GM12878 (cell line): Measurements from ENCODE around the gene NCKAP5.

Experiments
- JUNB ChIP-seq: IDR thresholded peaks from 2 replicates; pipeline ENCODE4 v1.6.1; 2016; ENCODE audit warnings: antibody characterized with exemption, mild to moderate bottlenecking
- KAT2A ChIP-seq: conservative IDR thresholded peaks from 2 replicates; pipeline ENCODE4 v1.6.1; 2011; ENCODE audit warnings: low read depth, low read length; ENCODE audit not compliant: control insufficient read depth
- SIN3A ChIP-seq: IDR thresholded peaks from 2 replicates; pipeline ENCODE4 v1.6.1; 2012; ENCODE audit warnings: low read depth, low read length, improper control_type of control experiment
- SIX5 ChIP-seq: IDR thresholded peaks from 2 replicates; pipeline ENCODE4 v1.6.1; 2011; ENCODE audit warnings: mild to moderate bottlenecking, low read depth, low read length, moderate library complexity; ENCODE audit not compliant: severe bottlenecking
- TF ChIP-seq, protein P1 (sequence below), 3 experiments: IDR thresholded peaks in 2 of 3; conservative IDR thresholded peaks in 1 of 3; 2 replicates each; pipeline ENCODE4 v1.5.1; 2011; ENCODE audit warnings: low read depth in 3 of 3, low read length in 3 of 3, mild to moderate bottlenecking in 3 of 3, control low read depth in 2 of 3, moderate library complexity in 2 of 3, inconsistent platforms in 1 of 3, mixed read lengths in 1 of 3; ENCODE audit not compliant: control insufficient read depth in 2 of 3, insufficient read depth in 1 of 3; ENCODE audit errors: extremely low read depth in 1 of 3

DNA sequence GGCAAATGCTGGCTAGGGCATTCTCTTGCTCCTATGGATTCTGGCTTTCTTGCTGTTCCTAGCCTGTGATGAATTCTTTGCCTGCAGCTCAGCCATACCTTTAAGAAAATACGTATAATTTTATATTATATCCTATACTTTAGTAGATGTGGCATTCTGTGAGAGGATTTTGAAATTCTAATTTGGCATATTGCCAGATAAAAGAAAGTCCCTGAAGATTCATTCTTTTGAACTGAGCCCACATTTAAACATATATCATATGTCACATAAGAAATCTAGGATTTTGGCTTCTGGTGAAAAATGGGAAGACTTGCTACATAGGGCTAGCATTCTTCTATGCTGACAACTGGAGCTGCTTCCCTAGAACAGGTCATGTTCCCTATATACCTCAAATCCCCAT is 806.8 kb downstream of the NCKAP5 start:
- TF ChIP-seq, protein P1, sequence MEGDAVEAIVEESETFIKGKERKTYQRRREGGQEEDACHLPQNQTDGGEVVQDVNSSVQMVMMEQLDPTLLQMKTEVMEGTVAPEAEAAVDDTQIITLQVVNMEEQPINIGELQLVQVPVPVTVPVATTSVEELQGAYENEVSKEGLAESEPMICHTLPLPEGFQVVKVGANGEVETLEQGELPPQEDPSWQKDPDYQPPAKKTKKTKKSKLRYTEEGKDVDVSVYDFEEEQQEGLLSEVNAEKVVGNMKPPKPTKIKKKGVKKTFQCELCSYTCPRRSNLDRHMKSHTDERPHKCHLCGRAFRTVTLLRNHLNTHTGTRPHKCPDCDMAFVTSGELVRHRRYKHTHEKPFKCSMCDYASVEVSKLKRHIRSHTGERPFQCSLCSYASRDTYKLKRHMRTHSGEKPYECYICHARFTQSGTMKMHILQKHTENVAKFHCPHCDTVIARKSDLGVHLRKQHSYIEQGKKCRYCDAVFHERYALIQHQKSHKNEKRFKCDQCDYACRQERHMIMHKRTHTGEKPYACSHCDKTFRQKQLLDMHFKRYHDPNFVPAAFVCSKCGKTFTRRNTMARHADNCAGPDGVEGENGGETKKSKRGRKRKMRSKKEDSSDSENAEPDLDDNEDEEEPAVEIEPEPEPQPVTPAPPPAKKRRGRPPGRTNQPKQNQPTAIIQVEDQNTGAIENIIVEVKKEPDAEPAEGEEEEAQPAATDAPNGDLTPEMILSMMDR (IDR thresholded peaks at IDR 0.05 in 2 of 3, conservative IDR thresholded peaks at IDR 0.05 in 1 of 3; ENCODE audit: control insufficient read depth in 2 of 3, extremely low read depth in 1 of 3, insufficient read depth in 1 of 3, low read depth in 3 of 3, low read length in 3 of 3), result no peak
- TF ChIP-seq KAT2A, result no peak
- no peak for TF ChIP-seq SIN3A
- no peak for TF ChIP-seq SIX5
- no peak for TF ChIP-seq JUNB
